Transverse colon (tissue), 4 donors: ENCODE results near the gene CRIP2. TPM values are rescaled to one million over a fixed set of nuclear protein-coding genes. Genes with fewer than 3 reads are reported as not detected.

Experiments used
- DNase-seq: peaks from one replicate; pipeline ENCODE4 v3.0.0-alpha.2; 2019
- H3K27ac ChIP-seq, 4 donors: fragments of 200-600 bp; sonication (generic); 2 replicates each; pipeline ENCODE4 v1.5.1; 2016 to 2018; ENCODE audit warnings: inconsistent platforms in 4 of 4
- H3K27me3 ChIP-seq: fragments of 200-600 bp; sonication (generic); 2 replicates; pipeline ENCODE4 v1.5.1; 2017; ENCODE audit warnings: inconsistent platforms
- H3K36me3 ChIP-seq, 4 donors: fragments of 200-600 bp; sonication (generic); 2 replicates each; pipeline ENCODE4 v1.5.1; 2017 to 2019; ENCODE audit warnings: inconsistent platforms in 4 of 4
- H3K4me1 ChIP-seq, 4 donors: fragments of 200-600 bp; sonication (generic); 2 replicates each; pipeline ENCODE4 v1.5.1; 2017 to 2020; ENCODE audit warnings: inconsistent platforms in 4 of 4
- H3K4me3 ChIP-seq, 4 donors: fragments of 200-600 bp; sonication (generic); 1 replicate in 1 of 4; 2 replicates in 3 of 4; pipeline versions ENCODE4 v1.5.1 to v1.6.1; 2017 to 2019; ENCODE audit warnings: inconsistent platforms in 4 of 4
- H3K9me3 ChIP-seq, 2 donors: fragments of 200-600 bp; sonication (generic); 2 replicates each; pipeline ENCODE4 v1.5.1; 2017 to 2019; ENCODE audit warnings: inconsistent platforms in 2 of 2
- CTCF ChIP-seq, 5 experiments: fragments of 200-600 bp in 3 of 5; fragments of 450-650 bp in 2 of 5; sonication (generic) in 3 of 5; IDR thresholded peaks; 1 replicate in 2 of 5; 2 replicates in 3 of 5; pipeline ENCODE4 v1.5.1; 2016 to 2017; ENCODE audit warnings: antibody characterized with exemption in 5 of 5, inconsistent platforms in 3 of 5, mild to moderate bottlenecking in 2 of 5, moderate library complexity in 1 of 5
- EP300 ChIP-seq: sonication (generic); formaldehyde crosslinking; IDR thresholded peaks from one replicate; pipeline ENCODE4 v1.6.1; 2017; ENCODE audit warnings: antibody characterized with exemption, low read depth
- POLR2A ChIP-seq: fragments of 450-650 bp; IDR thresholded peaks from one replicate; pipeline ENCODE4 v1.6.1; 2016; ENCODE audit warnings: antibody characterized with exemption, mild to moderate bottlenecking, moderate library complexity
- POLR2AphosphoS5 ChIP-seq, 3 donors: sonication (generic); formaldehyde crosslinking; IDR thresholded peaks; one replicate each; pipeline ENCODE4 v1.6.1; 2016; ENCODE audit warnings: antibody characterized with exemption in 3 of 3
- WGBS, 2 donors: methylation state at CpG; one replicate each; pipeline ENCODE4 v1.1.5; 2018; ENCODE audit warnings: low coverage in 1 of 2; 5-methylcytosine and 5-hydroxymethylcytosine counted together
- in situ Hi-C, 4 donors: fragments of 200-750 bp; cut with MboI; loops; one replicate each; pipeline versions ENCODE4 v1.15.0 to v1.15.1; 2017; ENCODE audit warnings: low sequenced_read_pairs in 3 of 4, low pct_ligation_motif_present in 1 of 4, low pct_unique_long_range_greater_than_20kb in 1 of 4
- intact Hi-C: fragments of 100-400 bp; cut with DNase I; formaldehyde crosslinking; loops from one replicate; pipeline ENCODE4 v1.15.1; 2023; ENCODE audit warnings: low total_unique reads
- total RNA-seq, 4 donors: library from RNA; depleted of rRNA; stranded (reverse); fragments of >200 nt; gene quantifications; one replicate each; pipeline ENCODE4 v1.1.0, GENCODE V29; 2016

The CRIP2 gene
- total RNA-seq, 4 donors from 2014 or later: 11.2 to 67.3 (median 22.4) TPM

GRCh38 chr14:105473033-105473676, 1.5 kb upstream of the CRIP2 start:
- intact Hi-C loops: no loop called here
- Histone ChIP-seq H3K27me3 (peaks cover 43% of the 10 kb centered on the region), H3K4me1 (peaks cover 25 to 52% (median 41%) of the 10 kb centered on the region in 4 donors), H3K36me3 (no peaks in the 10 kb centered on the region), H3K4me3 (peak overlapping the region in 2 of 4 donors; percentile 63 to 69), H3K9me3 (no peaks in the 10 kb centered on the region), H3K27ac (peak overlapping the region; percentile 69 to 78 (median 76))
- in situ Hi-C loops: no loop called here
- 36% methylated on average over 4 of the region's 7 CpGs; no CpG with 5 or more reads in 1 of the 2 donors for WGBS, 2 donors
- TF ChIP-seq CTCF (IDR thresholded peaks at IDR 0.05): no peak
- no peak for TF ChIP-seq POLR2A
- no peak for TF ChIP-seq POLR2AphosphoS5 (IDR thresholded peaks at IDR 0.05)
- no peak for TF ChIP-seq EP300
- no peak for DNase-seq

- Histone ChIP-seq H3K9me3 (no peaks in the 10 kb centered on the region), H3K27ac (peak overlapping the region; percentile 69 to 78 (median 76)), H3K4me3 (peak overlapping the region; percentile 33 to 69 (median 57)), H3K4me1 (peaks cover 25 to 57% (median 44%) of the 10 kb centered on the region in 4 donors), H3K36me3 (no peaks in the 10 kb centered on the region), H3K27me3 (peaks cover 50% of the 10 kb centered on the region)
- peak; percentile 75 for DNase-seq
- intact Hi-C loops: no loop called here
- 2% methylated on average over 30 of the region's 60 CpGs; no CpG with 5 or more reads in 1 of the 2 donors for WGBS, 2 donors
- in situ Hi-C loops: no loop called here
- TF ChIP-seq POLR2A: no peak
- TF ChIP-seq EP300: no peak
- no peak for TF ChIP-seq POLR2AphosphoS5 (IDR thresholded peaks at IDR 0.05)
- TF ChIP-seq CTCF (IDR thresholded peaks at IDR 0.05): no peak
These were observed 741 bp upstream of the CRIP2 start for GRCh38 chr14:105473677-105474482.

- TF ChIP-seq EP300: no peak
- no peak for TF ChIP-seq CTCF (IDR thresholded peaks at IDR 0.05)
- TF ChIP-seq POLR2AphosphoS5 (IDR thresholded peaks at IDR 0.05): no peak
- no peak for TF ChIP-seq POLR2A
- in situ Hi-C loops (no loop called here), intact Hi-C loops (no loop called here)
- Histone ChIP-seq H3K4me1 (peaks cover 27 to 65% (median 46%) of the 10 kb centered on the region in 4 donors), H3K27me3 (peaks cover 66% of the 10 kb centered on the region), H3K4me3 (peak overlapping the region; percentile 39 to 67 (median 60)), H3K9me3 (no peaks in the 10 kb centered on the region), H3K27ac (peak overlapping the region; percentile 71 to 90 (median 80)), H3K36me3 (no peaks in the 10 kb centered on the region)
- no peak for DNase-seq
- WGBS, 2 donors: 5% methylated on average over 40 of the region's 48 CpGs; no CpG with 5 or more reads in 1 of the 2 donors
These were observed 862 bp downstream of the CRIP2 start for GRCh38 chr14:105475269-105476096.
